Measurements from ENCODE around the gene RAB11FIP4.

Gene RAB11FIP4

DNA sequence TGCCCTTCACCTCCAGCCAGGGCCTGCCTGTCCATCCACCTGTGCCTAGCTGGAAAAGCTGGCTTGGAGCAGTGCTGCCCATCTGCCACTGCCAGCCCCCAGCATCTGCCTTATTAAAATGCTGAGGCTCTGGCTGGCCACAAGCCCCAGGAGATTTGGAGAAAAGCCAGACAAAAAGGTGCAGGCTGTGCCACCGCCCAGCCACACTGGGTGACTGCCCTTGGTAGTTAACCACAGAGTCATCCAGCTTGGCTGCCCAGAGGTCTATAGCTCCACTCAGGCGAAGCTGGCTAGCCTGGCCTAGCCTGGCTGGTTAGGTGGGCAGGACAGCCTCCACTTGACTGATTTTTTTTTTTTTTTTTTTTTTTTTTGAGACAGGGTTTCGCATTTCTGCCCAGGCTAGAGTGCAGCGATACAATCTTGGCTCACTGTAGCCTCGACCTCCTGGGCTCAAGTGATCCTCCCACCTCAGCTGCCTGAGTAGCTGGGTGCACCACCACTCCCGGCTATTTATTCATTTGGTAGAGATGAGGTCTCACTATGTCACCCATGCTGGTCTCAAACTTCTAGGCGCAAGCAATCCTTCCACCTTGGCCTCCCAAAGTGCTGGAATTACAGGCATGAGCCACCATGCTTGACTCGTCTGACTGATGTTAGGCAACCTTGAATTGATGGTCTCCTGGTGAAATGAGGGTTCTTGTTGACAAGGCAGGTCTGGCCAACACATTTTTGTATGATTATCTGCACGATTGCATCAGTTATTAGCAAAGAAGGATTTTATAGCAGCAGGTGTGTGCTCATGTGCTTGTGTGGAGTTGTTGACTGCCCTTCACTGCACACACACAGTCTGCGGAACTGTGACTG is 103.8 kb downstream of the RAB11FIP4 start:
- Histone ChIP-seq H3K27me3 (replicated peaks; ENCODE audit: control insufficient read depth, insufficient read depth, low read length, poor library complexity, severe bottlenecking) (no peaks in the 10 kb centered on the region), H3K36me3 (ENCODE audit: control insufficient read depth, insufficient read depth, low read length) (no peaks in the 10 kb centered on the region), H3K4me3 (ENCODE audit: insufficient read depth, low read depth, low read length, poor library complexity, severe bottlenecking) (peak overlapping the region; percentile 4), H3K9me3 (ENCODE audit: control insufficient read depth, low read length) (no peaks in the 10 kb centered on the region), H3K27ac (ENCODE audit: insufficient read depth, low read length, poor library complexity, severe bottlenecking) (peak overlapping the region; percentile 85), H3K4me1 (ENCODE audit: control insufficient read depth, insufficient read depth, low read length, poor library complexity, severe bottlenecking) (peaks cover 73% of the 10 kb centered on the region)
- no peak for DNase-seq

DNA sequence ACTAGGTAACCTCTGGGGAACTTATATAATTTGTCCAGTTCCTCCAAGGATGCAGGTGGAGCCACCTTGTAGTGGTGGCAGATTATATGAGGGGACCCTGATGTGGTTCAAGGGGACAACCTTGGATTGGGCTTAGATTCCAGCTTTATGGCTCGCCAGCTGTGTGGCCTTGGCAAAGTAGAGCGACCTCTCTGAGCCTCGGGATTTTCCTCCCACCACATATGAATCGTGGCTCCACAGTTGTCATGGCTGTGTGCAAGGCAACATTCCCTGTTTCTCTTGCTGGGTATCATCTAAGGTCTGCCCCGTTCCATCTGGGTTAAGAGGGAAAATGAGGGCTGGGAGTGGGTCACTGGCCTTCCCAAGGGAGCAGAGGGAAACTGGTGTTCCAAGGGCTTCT is 104.6 kb downstream of the RAB11FIP4 start:
- peak overlapping the region; percentile 11 for H3K27ac ChIP-seq (ENCODE audit: insufficient read depth, low read length, poor library complexity, severe bottlenecking)
- no peak for DNase-seq

DNA sequence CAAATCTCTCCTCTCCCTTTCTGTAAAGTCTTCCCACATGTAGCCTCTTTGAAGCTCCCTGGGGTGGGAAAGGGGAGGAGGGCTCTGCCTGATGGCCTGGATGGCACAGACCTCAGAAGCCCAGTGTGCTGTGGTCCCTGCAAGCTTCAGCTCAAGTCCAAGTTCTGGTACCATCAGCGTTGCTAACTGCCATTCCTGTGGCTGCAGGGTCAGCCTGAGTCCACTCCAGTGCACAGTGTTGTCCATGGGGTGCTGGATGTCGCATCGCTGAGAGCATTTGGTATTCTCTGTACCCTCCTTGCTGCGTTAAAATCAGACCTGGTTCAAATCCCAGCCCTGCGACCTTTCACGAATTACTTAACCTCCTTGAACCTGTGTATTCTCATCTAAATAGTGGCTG is 105.1 kb downstream of the RAB11FIP4 start:
- H3K36me3 ChIP-seq (ENCODE audit: control insufficient read depth, insufficient read depth, low read length), result no peaks in the 10 kb centered on the region

More for the DNA sequence above, 104.6 kb downstream of the RAB11FIP4 start:
- H3K27me3 ChIP-seq (replicated peaks; ENCODE audit: control insufficient read depth, insufficient read depth, low read length, poor library complexity, severe bottlenecking), result no peaks in the 10 kb centered on the region
- H3K4me3 ChIP-seq (ENCODE audit: insufficient read depth, low read depth, low read length, poor library complexity, severe bottlenecking), result no peak overlapping the region
- H3K36me3 ChIP-seq (ENCODE audit: control insufficient read depth, insufficient read depth, low read length), result no peaks in the 10 kb centered on the region
- peaks cover 66% of the 10 kb centered on the region for H3K4me1 ChIP-seq (ENCODE audit: control insufficient read depth, insufficient read depth, low read length, poor library complexity, severe bottlenecking)
- no peaks in the 10 kb centered on the region for H3K9me3 ChIP-seq (ENCODE audit: control insufficient read depth, low read length)

DNA sequence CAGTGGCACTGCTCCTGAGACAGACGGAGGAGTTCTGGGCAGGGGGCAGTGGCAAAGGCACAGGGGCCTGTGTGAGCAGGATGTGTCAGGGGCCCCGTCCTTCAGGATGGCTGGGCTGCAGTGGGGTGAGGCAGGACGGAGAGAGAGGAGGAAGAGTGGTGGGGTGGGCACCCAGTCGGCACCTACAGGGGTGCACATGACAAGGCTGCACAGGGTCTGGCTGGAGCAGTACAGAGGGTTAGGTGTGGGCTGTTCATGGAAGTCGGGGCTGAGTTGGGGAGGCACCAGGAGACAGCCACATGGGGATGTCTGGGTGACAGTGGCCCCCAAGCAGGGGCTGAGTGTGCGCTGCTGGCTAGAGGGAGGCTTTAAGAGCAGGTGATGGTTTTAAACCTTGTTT is 106.0 kb downstream of the RAB11FIP4 start:
- no peak overlapping the region for H3K27ac ChIP-seq (ENCODE audit: insufficient read depth, low read length, poor library complexity, severe bottlenecking)

More for the DNA sequence above, 105.1 kb downstream of the RAB11FIP4 start:
- Histone ChIP-seq H3K4me3 (ENCODE audit: insufficient read depth, low read depth, low read length, poor library complexity, severe bottlenecking) (no peak overlapping the region), H3K27me3 (replicated peaks; ENCODE audit: control insufficient read depth, insufficient read depth, low read length, poor library complexity, severe bottlenecking) (no peaks in the 10 kb centered on the region), H3K27ac (ENCODE audit: insufficient read depth, low read length, poor library complexity, severe bottlenecking) (peak overlapping the region; percentile 11), H3K9me3 (ENCODE audit: control insufficient read depth, low read length) (no peaks in the 10 kb centered on the region), H3K4me1 (ENCODE audit: control insufficient read depth, insufficient read depth, low read length, poor library complexity, severe bottlenecking) (peaks cover 61% of the 10 kb centered on the region)
- no peak for DNase-seq

DNA sequence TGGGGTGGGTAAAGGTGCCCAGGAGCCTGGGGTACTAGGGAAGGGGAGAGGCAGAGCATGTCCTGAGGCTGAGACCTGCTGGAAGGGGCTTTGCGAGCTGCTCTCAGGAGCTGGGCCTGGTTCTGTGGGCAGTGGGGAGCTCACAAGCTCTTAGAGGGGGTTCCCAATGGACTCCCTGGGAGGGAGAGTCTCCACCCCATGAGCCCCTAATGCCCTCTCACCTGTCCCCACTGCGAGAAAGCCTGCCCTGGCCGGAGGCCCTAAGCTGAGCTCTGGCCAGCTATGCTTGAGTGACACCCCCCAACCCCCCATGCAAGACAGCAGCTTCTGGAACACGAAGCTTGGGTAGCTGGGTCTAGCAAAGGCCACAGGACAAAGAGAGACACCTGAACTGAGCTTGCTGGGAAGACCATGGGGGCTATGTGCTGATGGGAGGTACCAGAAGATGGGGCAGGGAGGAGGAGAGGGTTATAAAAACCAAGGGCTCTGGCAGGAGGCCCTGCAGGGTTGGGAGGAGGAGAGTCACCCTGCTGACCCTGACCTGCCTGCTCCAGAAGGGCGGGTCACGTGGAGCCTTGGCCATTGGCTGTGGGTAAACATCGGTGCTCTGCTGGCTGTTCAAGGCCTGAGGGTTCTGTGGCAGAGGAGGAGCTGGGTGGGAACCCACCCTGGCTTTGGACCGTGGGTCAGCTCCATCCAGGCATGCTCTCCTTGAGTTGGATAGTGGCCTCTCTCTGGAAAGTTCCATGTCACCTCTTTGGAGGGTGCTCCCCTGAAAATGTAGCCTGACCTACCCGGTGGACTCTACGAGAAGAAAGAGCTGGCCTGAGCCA is 106.7 kb downstream of the RAB11FIP4 start:
- H3K36me3 ChIP-seq (ENCODE audit: control insufficient read depth, insufficient read depth, low read length), result no peaks in the 10 kb centered on the region
- no peaks in the 10 kb centered on the region for H3K27me3 ChIP-seq (replicated peaks; ENCODE audit: control insufficient read depth, insufficient read depth, low read length, poor library complexity, severe bottlenecking)
- no peak overlapping the region for H3K4me3 ChIP-seq (ENCODE audit: insufficient read depth, low read depth, low read length, poor library complexity, severe bottlenecking)
- DNase-seq, result no peak
- peaks cover 45% of the 10 kb centered on the region for H3K4me1 ChIP-seq (ENCODE audit: control insufficient read depth, insufficient read depth, low read length, poor library complexity, severe bottlenecking)
- no peak overlapping the region for H3K27ac ChIP-seq (ENCODE audit: insufficient read depth, low read length, poor library complexity, severe bottlenecking)
- H3K9me3 ChIP-seq (ENCODE audit: control insufficient read depth, low read length), result no peaks in the 10 kb centered on the region

More for the DNA sequence above, 106.0 kb downstream of the RAB11FIP4 start:
- DNase-seq, result no peak
- no peak overlapping the region for H3K4me3 ChIP-seq (ENCODE audit: insufficient read depth, low read depth, low read length, poor library complexity, severe bottlenecking)
- no peaks in the 10 kb centered on the region for H3K9me3 ChIP-seq (ENCODE audit: control insufficient read depth, low read length)
- no peaks in the 10 kb centered on the region for H3K27me3 ChIP-seq (replicated peaks; ENCODE audit: control insufficient read depth, insufficient read depth, low read length, poor library complexity, severe bottlenecking)
- peaks cover 53% of the 10 kb centered on the region for H3K4me1 ChIP-seq (ENCODE audit: control insufficient read depth, insufficient read depth, low read length, poor library complexity, severe bottlenecking)
- no peaks in the 10 kb centered on the region for H3K36me3 ChIP-seq (ENCODE audit: control insufficient read depth, insufficient read depth, low read length)

DNA sequence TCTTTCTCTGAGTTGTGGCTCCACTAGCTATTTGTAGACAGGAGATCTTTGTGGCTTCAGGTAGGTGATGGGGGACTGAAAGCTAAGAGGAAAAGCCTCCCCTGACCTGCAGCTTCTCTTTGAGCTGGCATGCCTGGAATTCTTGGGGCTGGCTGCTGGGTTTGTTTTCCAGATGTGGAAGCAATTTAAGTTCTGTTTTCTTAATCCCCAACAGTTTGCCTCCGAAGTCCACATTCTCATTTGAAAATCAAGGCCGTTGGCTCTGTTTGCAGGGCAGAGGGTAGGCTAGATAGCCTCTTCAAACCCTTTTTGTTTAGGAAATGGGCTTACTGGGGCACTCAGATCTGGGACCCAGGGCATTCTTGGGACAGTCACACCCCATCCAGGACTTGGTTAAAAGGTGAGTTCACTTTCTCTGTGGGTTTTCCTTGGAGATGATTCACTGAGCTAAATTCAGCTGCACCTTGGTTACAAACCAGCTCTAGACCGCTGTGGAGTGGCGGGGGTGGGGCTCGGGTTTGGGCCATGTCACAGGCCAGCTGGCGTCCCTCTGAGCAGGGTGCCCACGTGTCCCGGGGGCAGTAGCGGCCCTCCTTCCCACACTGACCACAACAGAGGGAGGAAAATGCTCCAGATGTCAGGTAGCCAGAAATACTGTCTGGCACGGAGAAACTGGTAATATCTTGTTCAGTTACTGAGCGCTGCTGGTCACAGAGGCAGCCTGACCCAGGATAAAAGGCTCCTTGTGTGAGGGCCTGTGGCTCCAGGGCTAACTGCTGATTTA is 108.5 kb downstream of the RAB11FIP4 start:
- Histone ChIP-seq H3K4me1 (ENCODE audit: control insufficient read depth, insufficient read depth, low read length, poor library complexity, severe bottlenecking) (peaks cover 28% of the 10 kb centered on the region), H3K27ac (ENCODE audit: insufficient read depth, low read length, poor library complexity, severe bottlenecking) (no peak overlapping the region), H3K27me3 (replicated peaks; ENCODE audit: control insufficient read depth, insufficient read depth, low read length, poor library complexity, severe bottlenecking) (no peaks in the 10 kb centered on the region), H3K4me3 (ENCODE audit: insufficient read depth, low read depth, low read length, poor library complexity, severe bottlenecking) (no peak overlapping the region), H3K36me3 (ENCODE audit: control insufficient read depth, insufficient read depth, low read length) (no peaks in the 10 kb centered on the region), H3K9me3 (ENCODE audit: control insufficient read depth, low read length) (no peaks in the 10 kb centered on the region)
- DNase-seq, result no peak

DNA sequence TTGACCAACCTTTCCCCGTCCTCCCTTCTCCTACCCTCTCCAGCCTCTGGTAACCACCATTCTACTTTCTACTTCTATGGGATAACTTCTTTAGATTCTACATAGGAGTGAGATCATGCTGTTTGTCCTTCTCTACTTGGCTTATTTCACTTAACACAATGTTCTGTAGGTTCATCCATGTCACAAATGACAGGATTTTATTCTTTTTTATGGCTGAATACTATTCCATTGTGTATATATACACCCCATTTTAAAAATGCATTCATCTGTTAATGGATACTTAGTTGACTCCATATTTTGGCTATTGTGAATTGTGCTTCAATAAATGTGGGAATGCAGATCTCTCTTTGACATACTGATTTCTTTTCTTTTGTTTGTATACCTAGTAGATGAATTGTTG is 115.0 kb downstream of the RAB11FIP4 start:
- H3K9me3 ChIP-seq (ENCODE audit: control insufficient read depth, low read length), result no peaks in the 10 kb centered on the region
- no peak overlapping the region for H3K4me3 ChIP-seq (ENCODE audit: insufficient read depth, low read depth, low read length, poor library complexity, severe bottlenecking)
- H3K27me3 ChIP-seq (replicated peaks; ENCODE audit: control insufficient read depth, insufficient read depth, low read length, poor library complexity, severe bottlenecking), result no peaks in the 10 kb centered on the region
- no peaks in the 10 kb centered on the region for H3K36me3 ChIP-seq (ENCODE audit: control insufficient read depth, insufficient read depth, low read length)
- DNase-seq, result no peak
- peaks cover 39% of the 10 kb centered on the region for H3K4me1 ChIP-seq (ENCODE audit: control insufficient read depth, insufficient read depth, low read length, poor library complexity, severe bottlenecking)
- H3K27ac ChIP-seq (ENCODE audit: insufficient read depth, low read length, poor library complexity, severe bottlenecking), result no peak overlapping the region

DNA sequence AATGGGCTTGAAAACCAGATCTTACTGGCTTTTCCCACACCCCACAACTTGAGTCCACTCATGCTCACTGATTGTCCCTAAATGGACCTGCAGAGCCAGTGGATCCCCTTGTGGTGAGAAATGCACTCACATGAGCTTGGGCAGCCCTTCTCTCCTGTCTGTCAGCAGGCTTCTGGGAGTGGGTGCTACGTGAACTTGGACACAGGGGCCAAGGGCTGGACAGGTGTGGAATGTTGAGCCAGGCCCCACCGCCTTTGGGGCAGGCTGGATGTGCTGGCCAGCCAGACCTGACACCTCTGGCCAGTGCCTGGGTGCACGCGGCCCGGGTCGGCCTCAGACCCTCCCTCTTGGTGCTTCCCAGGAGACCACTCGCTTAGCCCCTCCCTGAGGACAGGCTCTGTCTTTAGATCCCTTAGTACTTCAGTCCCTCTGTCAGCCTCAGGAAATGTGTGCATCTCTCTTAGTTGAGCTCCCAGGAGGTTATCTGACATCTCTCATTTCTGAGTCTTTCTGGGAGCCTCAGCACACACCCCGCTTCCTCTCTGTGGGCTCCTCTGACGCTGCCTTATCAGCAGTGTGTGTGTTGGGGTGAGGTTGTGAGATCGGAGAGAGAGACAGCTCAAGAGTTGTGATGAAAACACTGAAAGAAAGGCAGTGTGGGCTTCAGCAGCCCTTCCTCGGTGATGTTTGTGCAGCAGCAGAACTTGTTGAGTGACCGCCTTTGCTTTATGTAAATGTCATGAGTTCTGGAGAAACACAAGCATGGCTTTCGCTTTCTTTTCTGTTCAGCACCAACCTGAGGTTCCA is 117.0 kb downstream of the RAB11FIP4 start:
- Histone ChIP-seq H3K4me1 (ENCODE audit: control insufficient read depth, insufficient read depth, low read length, poor library complexity, severe bottlenecking) (peaks cover 40% of the 10 kb centered on the region), H3K36me3 (ENCODE audit: control insufficient read depth, insufficient read depth, low read length) (no peaks in the 10 kb centered on the region), H3K4me3 (ENCODE audit: insufficient read depth, low read depth, low read length, poor library complexity, severe bottlenecking) (peak overlapping the region; percentile 31), H3K27me3 (replicated peaks; ENCODE audit: control insufficient read depth, insufficient read depth, low read length, poor library complexity, severe bottlenecking) (no peaks in the 10 kb centered on the region), H3K9me3 (ENCODE audit: control insufficient read depth, low read length) (no peaks in the 10 kb centered on the region), H3K27ac (ENCODE audit: insufficient read depth, low read length, poor library complexity, severe bottlenecking) (peak overlapping the region; percentile 74)
- DNase-seq, result peak; percentile 40 to 64 (median 52)

All from effector memory CD4-positive, alpha-beta T cell (primary cell).